SJSA1 (cell line): ENCODE data around the gene ROBO2. TPM values are rescaled to one million over a fixed set of nuclear protein-coding genes. Genes with fewer than 3 reads are reported as not detected.
A peak's percentile ranks its signal among the peaks of the same experiment; 100 is the strongest.

ENCODE experiments used
- DNase-seq, 2 experiments: peaks; one replicate each; pipeline ENCODE4 v3.0.0-alpha.2; 2015 to 2020; ENCODE audit warnings: low spot score in 2 of 2, low read depth in 1 of 2
- H3K27ac ChIP-seq: fragments of 250-450 bp; sonication (Bioruptor Pico); 2 replicates; pipeline ENCODE4 v1.5.1; 2020; ENCODE audit warnings: mild to moderate bottlenecking, moderate library complexity
- H3K27me3 ChIP-seq: fragments of 250-450 bp; sonication (Bioruptor Pico); replicated peaks from 2 replicates; pipeline ENCODE4 v1.5.1; 2020; ENCODE audit warnings: mild to moderate bottlenecking, moderate library complexity
- H3K36me3 ChIP-seq: fragments of 250-450 bp; sonication (Bioruptor Pico); 2 replicates; pipeline ENCODE4 v1.5.1; 2020; ENCODE audit warnings: mild to moderate bottlenecking
- H3K4me1 ChIP-seq: fragments of 250-450 bp; sonication (Bioruptor Pico); replicated peaks from 2 replicates; pipeline ENCODE4 v1.6.1; 2021; ENCODE audit warnings: mild to moderate bottlenecking
- H3K4me3 ChIP-seq: fragments of 250-450 bp; sonication (Bioruptor Pico); 2 replicates; pipeline ENCODE4 v1.5.1; 2020; ENCODE audit warnings: mild to moderate bottlenecking
- H3K9me3 ChIP-seq: fragments of 250-450 bp; sonication (Bioruptor Pico); replicated peaks from 2 replicates; pipeline ENCODE4 v1.5.1; 2020; ENCODE audit warnings: mild to moderate bottlenecking
- total RNA-seq: library from RNA; depleted of rRNA; stranded (reverse); fragments of >200 nt; shearing (Covaris generic); gene quantifications from 2 replicates; pipeline ENCODE4 v1.2.3, GENCODE V29; 2014

Gene ROBO2
- total RNA-seq, 1 experiment from 2014 or later = not detected

GRCh38 chr3:77338195-77338594, 298.3 kb downstream of the ROBO2 start:
- Histone ChIP-seq H3K4me1 (no peaks in the 10 kb centered on the region), H3K4me3 (no peak overlapping the region), H3K27me3 (no peaks in the 10 kb centered on the region), H3K27ac (no peak overlapping the region), H3K36me3 (no peaks in the 10 kb centered on the region), H3K9me3 (no peaks in the 10 kb centered on the region)
- no peak for DNase-seq

GRCh38 chr3:77342027-77342426, 302.1 kb downstream of the ROBO2 start:
- Histone ChIP-seq H3K36me3 (no peaks in the 10 kb centered on the region), H3K4me1 (no peaks in the 10 kb centered on the region), H3K27ac (no peak overlapping the region), H3K9me3 (no peaks in the 10 kb centered on the region), H3K4me3 (no peak overlapping the region), H3K27me3 (no peaks in the 10 kb centered on the region)
- DNase-seq = no peak

GRCh38 chr3:77342688-77343087, 302.8 kb downstream of the ROBO2 start:
- Histone ChIP-seq H3K9me3 (no peaks in the 10 kb centered on the region), H3K4me1 (no peaks in the 10 kb centered on the region), H3K36me3 (no peaks in the 10 kb centered on the region), H3K27me3 (no peaks in the 10 kb centered on the region), H3K27ac (no peak overlapping the region), H3K4me3 (no peak overlapping the region)
- DNase-seq = no peak

- H3K27me3 ChIP-seq = no peaks in the 10 kb centered on the region
- no peak for DNase-seq
- no peak overlapping the region for H3K4me3 ChIP-seq
- H3K36me3 ChIP-seq = no peaks in the 10 kb centered on the region
- H3K4me1 ChIP-seq = no peaks in the 10 kb centered on the region
- H3K9me3 ChIP-seq = no peaks in the 10 kb centered on the region
- no peak overlapping the region for H3K27ac ChIP-seq
Measured at GRCh38 chr3:77345009-77345408, 305.1 kb downstream of the ROBO2 start.

- H3K4me1 ChIP-seq = no peaks in the 10 kb centered on the region
- peak in 1 of 2 experiments; percentile 2 for DNase-seq
- no peak overlapping the region for H3K27ac ChIP-seq
- H3K4me3 ChIP-seq = no peak overlapping the region
- no peaks in the 10 kb centered on the region for H3K27me3 ChIP-seq
- H3K9me3 ChIP-seq = no peaks in the 10 kb centered on the region
- H3K36me3 ChIP-seq = no peaks in the 10 kb centered on the region
Measured at GRCh38 chr3:77348244-77348855, 308.5 kb downstream of the ROBO2 start.

GRCh38 chr3:77354958-77355357, 315.1 kb downstream of the ROBO2 start:
- no peak overlapping the region for H3K4me3 ChIP-seq

GRCh38 chr3:77362936-77363335, 323.0 kb downstream of the ROBO2 start:
- H3K27ac ChIP-seq = no peak overlapping the region
- H3K27me3 ChIP-seq = no peaks in the 10 kb centered on the region
- no peak overlapping the region for H3K4me3 ChIP-seq
- no peak for DNase-seq
- H3K9me3 ChIP-seq = no peaks in the 10 kb centered on the region
- H3K36me3 ChIP-seq = no peaks in the 10 kb centered on the region
- no peaks in the 10 kb centered on the region for H3K4me1 ChIP-seq

More at GRCh38 chr3:77354958-77355357, 315.1 kb downstream of the ROBO2 start:
- no peaks in the 10 kb centered on the region for H3K9me3 ChIP-seq
- H3K27ac ChIP-seq = no peak overlapping the region
- no peak for DNase-seq
- no peaks in the 10 kb centered on the region for H3K27me3 ChIP-seq
- no peaks in the 10 kb centered on the region for H3K4me1 ChIP-seq
- no peaks in the 10 kb centered on the region for H3K36me3 ChIP-seq

GRCh38 chr3:77365152-77365551, 325.3 kb downstream of the ROBO2 start:
- H3K4me3 ChIP-seq = no peak overlapping the region
- no peak overlapping the region for H3K27ac ChIP-seq
- H3K4me1 ChIP-seq = no peaks in the 10 kb centered on the region
- H3K9me3 ChIP-seq = no peaks in the 10 kb centered on the region
- DNase-seq = no peak
- no peaks in the 10 kb centered on the region for H3K27me3 ChIP-seq
- H3K36me3 ChIP-seq = no peaks in the 10 kb centered on the region

- DNase-seq = no peak
- no peak overlapping the region for H3K27ac ChIP-seq
- no peaks in the 10 kb centered on the region for H3K4me1 ChIP-seq
- no peaks in the 10 kb centered on the region for H3K9me3 ChIP-seq
- H3K36me3 ChIP-seq = no peaks in the 10 kb centered on the region
- H3K4me3 ChIP-seq = no peak overlapping the region
- no peaks in the 10 kb centered on the region for H3K27me3 ChIP-seq
Measured at GRCh38 chr3:77370413-77370812, 330.5 kb downstream of the ROBO2 start.

- no peaks in the 10 kb centered on the region for H3K9me3 ChIP-seq
- no peaks in the 10 kb centered on the region for H3K27me3 ChIP-seq
- DNase-seq = no peak
- no peak overlapping the region for H3K27ac ChIP-seq
- no peaks in the 10 kb centered on the region for H3K36me3 ChIP-seq
- H3K4me1 ChIP-seq = no peaks in the 10 kb centered on the region
- H3K4me3 ChIP-seq = no peak overlapping the region
Measured at GRCh38 chr3:77372018-77372417, 332.1 kb downstream of the ROBO2 start.

- no peaks in the 10 kb centered on the region for H3K9me3 ChIP-seq
- H3K27me3 ChIP-seq = no peaks in the 10 kb centered on the region
Measured at GRCh38 chr3:77372634-77373346, 332.9 kb downstream of the ROBO2 start.

GRCh38 chr3:77373619-77374018, 333.7 kb downstream of the ROBO2 start:
- Histone ChIP-seq H3K9me3 (no peaks in the 10 kb centered on the region), H3K36me3 (no peaks in the 10 kb centered on the region), H3K27me3 (no peaks in the 10 kb centered on the region), H3K27ac (no peak overlapping the region), H3K4me1 (no peaks in the 10 kb centered on the region), H3K4me3 (no peak overlapping the region)
- no peak for DNase-seq

More at GRCh38 chr3:77372634-77373346, 332.9 kb downstream of the ROBO2 start:
- Histone ChIP-seq H3K4me3 (no peak overlapping the region), H3K27ac (no peak overlapping the region), H3K36me3 (no peaks in the 10 kb centered on the region), H3K4me1 (no peaks in the 10 kb centered on the region)
- no peak for DNase-seq

- H3K9me3 ChIP-seq = no peaks in the 10 kb centered on the region
- no peak overlapping the region for H3K4me3 ChIP-seq
- no peak for DNase-seq
- no peaks in the 10 kb centered on the region for H3K36me3 ChIP-seq
- no peaks in the 10 kb centered on the region for H3K27me3 ChIP-seq
- H3K4me1 ChIP-seq = no peaks in the 10 kb centered on the region
- no peak overlapping the region for H3K27ac ChIP-seq
Measured at GRCh38 chr3:77376511-77376910, 336.6 kb downstream of the ROBO2 start.

GRCh38 chr3:77377717-77378116, 337.8 kb downstream of the ROBO2 start:
- no peak for DNase-seq
- Histone ChIP-seq H3K9me3 (no peaks in the 10 kb centered on the region), H3K27ac (no peak overlapping the region), H3K4me3 (no peak overlapping the region), H3K4me1 (no peaks in the 10 kb centered on the region), H3K27me3 (no peaks in the 10 kb centered on the region), H3K36me3 (no peaks in the 10 kb centered on the region)
